Keratinocyte (primary cell): ENCODE data around the gene CAPN5. TPM values are rescaled to one million over a fixed set of nuclear protein-coding genes. Genes with fewer than 3 reads are reported as not detected.

ENCODE experiments used
- DNase-seq: peaks from one replicate; pipeline ENCODE4 v3.0.0-alpha.2; 2011; ENCODE audit warnings: low read depth, missing footprints, low spot score
- FAIRE-seq: peaks from 2 replicates; lab custom pipeline; 2011; peaks lifted over from hg19 to GRCh38; lab: Jason Lieb, UNC
- H2AFZ ChIP-seq: 2 replicates; pipeline ENCODE4 v1.6.0; 2012; ENCODE audit warnings: low read length, control low read depth, inconsistent platforms; ENCODE audit not compliant: control insufficient read depth
- H3K27ac ChIP-seq: 2 replicates; pipeline ENCODE4 v1.5.1; 2011; ENCODE audit warnings: low read length; ENCODE audit not compliant: control insufficient read depth, insufficient read depth
- H3K27me3 ChIP-seq: 3 replicates; pipeline ENCODE4 v1.6.0; 2011; ENCODE audit warnings: low read length; ENCODE audit not compliant: control insufficient read depth, insufficient read depth; ENCODE audit errors: extremely low read depth
- H3K36me3 ChIP-seq, 2 experiments: 2 replicates in 1 of 2; 3 replicates in 1 of 2; pipeline ENCODE4 v1.5.1; 2011; ENCODE audit warnings: low read length in 2 of 2, mild to moderate bottlenecking in 1 of 2; ENCODE audit not compliant: control insufficient read depth in 2 of 2, insufficient read depth in 2 of 2; ENCODE audit errors: extremely low read depth in 1 of 2
- H3K4me1 ChIP-seq: 3 replicates; pipeline ENCODE4 v1.5.1; 2011; ENCODE audit warnings: low read length; ENCODE audit not compliant: control insufficient read depth, insufficient read depth; ENCODE audit errors: extremely low read depth
- H3K4me2 ChIP-seq: 3 replicates; pipeline ENCODE4 v1.6.0; 2011; ENCODE audit warnings: low read depth, low read length; ENCODE audit not compliant: control insufficient read depth, insufficient read depth; ENCODE audit errors: extremely low read depth
- H3K4me3 ChIP-seq, 3 experiments: fragments of 200-600 bp in 1 of 3; sonication (generic) in 1 of 3; 2 replicates in 2 of 3; 3 replicates in 1 of 3; pipeline ENCODE4 v1.5.1; 2011 to 2016; ENCODE audit warnings: low read length in 3 of 3, mild to moderate bottlenecking in 3 of 3, control low read depth in 2 of 3, inconsistent platforms in 1 of 3, low read depth in 1 of 3, mixed read lengths in 1 of 3, mixed run types in 1 of 3, moderate library complexity in 1 of 3; ENCODE audit not compliant: control insufficient read depth in 2 of 3, insufficient read depth in 2 of 3; ENCODE audit errors: extremely low read depth in 1 of 3
- H3K79me2 ChIP-seq: 2 replicates; pipeline ENCODE4 v1.6.0; 2012; ENCODE audit warnings: low read length; ENCODE audit not compliant: control insufficient read depth, insufficient read depth
- H3K9ac ChIP-seq: 3 replicates; pipeline ENCODE4 v1.6.0; 2011; ENCODE audit warnings: low read length; ENCODE audit not compliant: control insufficient read depth, insufficient read depth; ENCODE audit errors: extremely low read depth
- H3K9me1 ChIP-seq: 3 replicates; pipeline ENCODE4 v1.6.0; 2011; ENCODE audit warnings: low read length; ENCODE audit not compliant: control insufficient read depth, insufficient read depth; ENCODE audit errors: extremely low read depth
- H3K9me3 ChIP-seq: 2 replicates; pipeline ENCODE4 v1.5.1; 2012; ENCODE audit warnings: low read depth, low read length; ENCODE audit not compliant: control insufficient read depth
- H4K20me1 ChIP-seq: 3 replicates; pipeline ENCODE4 v1.6.0; 2011; ENCODE audit warnings: low read length; ENCODE audit not compliant: control insufficient read depth, insufficient read depth; ENCODE audit errors: extremely low read depth
- EZH2 ChIP-seq: IDR thresholded peaks from one replicate; pipeline ENCODE4 v1.6.1; 2012; ENCODE audit warnings: inconsistent platforms, mild to moderate bottlenecking, low read length, moderate library complexity
- dilution Hi-C: fragments of 300-500 bp; cut with MboI; formaldehyde crosslinking; loops from one replicate; pipeline ENCODE4 v1.7.0; 2020; ENCODE audit warnings: low sequenced_read_pairs; ENCODE audit not compliant: extremely low pct_ligation_motif_present
- polyA plus RNA-seq, 5 experiments: library from polyadenylated mRNA; depleted of rRNA in 3 of 5; stranded (reverse) in 3 of 5; stranded (forward) in 1 of 5; unstranded in 1 of 5; fragments of >200 nt; gene quantifications; 1 replicate in 1 of 5; 2 replicates in 3 of 5; 3 replicates in 1 of 5; pipeline versions ENCODE4 v1.2.1 to v1.2.3, GENCODE V29; 2011 to 2012; ENCODE audit warnings: missing spikeins in 2 of 5, low read depth in 1 of 5, low replicate concordance in 1 of 5
- TF ChIP-seq, protein P1 (sequence below), 3 experiments: IDR thresholded peaks in 1 of 3; conservative IDR thresholded peaks in 1 of 3; optimal IDR thresholded peaks in 1 of 3; 2 replicates in 2 of 3; 3 replicates in 1 of 3; pipeline versions ENCODE3 to v1.5.1; 2011; ENCODE audit warnings: low read length in 3 of 3, mild to moderate bottlenecking in 3 of 3, moderate library complexity in 2 of 3, control low read depth in 1 of 3, inconsistent platforms in 1 of 3; ENCODE audit not compliant: insufficient read depth in 2 of 3; ENCODE audit errors: extremely low read depth in 1 of 3

CAPN5 gene
- polyA plus RNA-seq, 1 donor (not counting 4 experiments of a cell fraction or from before 2014, with no cell fraction given): 1.2 TPM

DNA sequence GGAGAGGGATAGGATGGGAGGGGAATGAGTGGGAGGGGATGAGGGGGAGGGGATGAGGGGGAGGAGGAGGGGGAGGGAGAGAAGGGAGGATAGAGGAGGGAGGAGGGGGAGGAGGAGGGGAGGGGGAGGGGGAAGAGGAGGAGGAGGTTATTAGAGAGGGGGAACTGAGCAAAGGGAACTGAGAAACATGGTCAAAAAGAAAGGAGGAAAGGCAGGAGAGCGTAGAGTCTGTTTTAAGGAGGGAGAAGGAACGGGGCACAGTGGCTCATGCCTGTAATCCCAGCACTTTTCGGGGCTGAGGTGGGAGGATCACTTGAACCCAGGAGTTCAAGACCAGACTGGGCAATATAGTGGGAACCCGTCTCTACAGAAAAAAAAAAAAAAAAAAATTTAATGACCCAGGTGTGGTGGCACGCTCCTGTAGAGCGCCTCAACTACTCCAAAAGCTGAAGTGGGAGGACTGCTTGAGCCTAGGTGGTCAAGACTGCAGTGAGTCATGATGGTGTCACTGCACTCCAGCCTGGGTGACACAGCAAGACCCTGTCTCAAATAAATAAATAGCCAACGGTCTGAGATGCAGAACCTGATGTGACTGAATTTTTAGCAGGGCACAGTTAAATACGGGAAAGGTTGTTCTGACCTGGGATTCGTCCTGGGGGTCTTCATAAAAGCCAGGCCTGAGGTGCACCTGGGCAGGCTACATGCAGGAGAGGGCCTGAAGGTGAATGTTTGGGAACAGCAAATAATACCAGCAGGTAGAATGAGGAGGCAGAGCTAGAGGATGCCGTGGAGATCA, 28.5 kb upstream of the CAPN5 start:
- Histone ChIP-seq H3K9ac (no peak overlapping the region), H3K4me3 (no peak overlapping the region), H3K9me3 (no peaks in the 10 kb centered on the region), H2AFZ (no peak overlapping the region), H3K9me1 (no peaks in the 10 kb centered on the region), H4K20me1 (no peaks in the 10 kb centered on the region), H3K4me1 (peaks cover 7% of the 10 kb centered on the region), H3K36me3 (no peaks in the 10 kb centered on the region), H3K4me2 (no peak overlapping the region), H3K27ac (no peak overlapping the region), H3K27me3 (peaks cover 32% of the 10 kb centered on the region), H3K79me2 (no peaks in the 10 kb centered on the region)
- dilution Hi-C loops: no loop called here
- FAIRE-seq (no peak), DNase-seq (no peak)
- no peak for TF ChIP-seq EZH2
- TF ChIP-seq, protein P1, sequence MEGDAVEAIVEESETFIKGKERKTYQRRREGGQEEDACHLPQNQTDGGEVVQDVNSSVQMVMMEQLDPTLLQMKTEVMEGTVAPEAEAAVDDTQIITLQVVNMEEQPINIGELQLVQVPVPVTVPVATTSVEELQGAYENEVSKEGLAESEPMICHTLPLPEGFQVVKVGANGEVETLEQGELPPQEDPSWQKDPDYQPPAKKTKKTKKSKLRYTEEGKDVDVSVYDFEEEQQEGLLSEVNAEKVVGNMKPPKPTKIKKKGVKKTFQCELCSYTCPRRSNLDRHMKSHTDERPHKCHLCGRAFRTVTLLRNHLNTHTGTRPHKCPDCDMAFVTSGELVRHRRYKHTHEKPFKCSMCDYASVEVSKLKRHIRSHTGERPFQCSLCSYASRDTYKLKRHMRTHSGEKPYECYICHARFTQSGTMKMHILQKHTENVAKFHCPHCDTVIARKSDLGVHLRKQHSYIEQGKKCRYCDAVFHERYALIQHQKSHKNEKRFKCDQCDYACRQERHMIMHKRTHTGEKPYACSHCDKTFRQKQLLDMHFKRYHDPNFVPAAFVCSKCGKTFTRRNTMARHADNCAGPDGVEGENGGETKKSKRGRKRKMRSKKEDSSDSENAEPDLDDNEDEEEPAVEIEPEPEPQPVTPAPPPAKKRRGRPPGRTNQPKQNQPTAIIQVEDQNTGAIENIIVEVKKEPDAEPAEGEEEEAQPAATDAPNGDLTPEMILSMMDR (optimal IDR thresholded peaks at IDR 0.05 in 1 of 3, IDR thresholded peaks at IDR 0.05 in 1 of 3, conservative IDR thresholded peaks at IDR 0.05 in 1 of 3; ENCODE audit: extremely low read depth in 1 of 3, insufficient read depth in 2 of 3, low read length in 3 of 3): no peak

DNA sequence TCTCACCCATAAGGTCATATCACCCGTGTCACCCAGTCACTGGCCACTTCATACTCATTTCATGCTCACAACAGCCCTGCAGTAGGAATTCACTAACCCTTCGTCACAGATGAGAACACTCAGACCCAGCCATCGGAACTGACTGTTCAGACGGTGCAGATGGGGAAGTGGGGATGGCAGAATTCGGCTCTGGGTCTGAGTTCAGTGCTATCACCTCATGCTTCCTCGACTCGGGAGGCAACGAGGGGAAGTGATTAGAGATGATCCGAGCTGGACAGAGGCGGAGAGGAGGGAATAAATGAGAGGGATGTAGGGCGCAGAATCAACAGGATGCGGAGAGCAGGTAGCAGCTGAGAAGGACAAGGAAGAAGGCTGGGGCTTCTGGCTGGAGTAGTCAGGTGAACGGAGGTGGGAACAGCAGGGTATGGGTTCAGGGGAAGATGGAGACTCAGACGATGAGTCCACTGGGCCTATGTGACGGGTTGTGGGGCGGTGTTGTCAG, 27.9 kb upstream of the CAPN5 start:
- dilution Hi-C loops: no loop called here
- Histone ChIP-seq H3K9ac (no peak overlapping the region), H3K4me3 (no peak overlapping the region), H2AFZ (no peak overlapping the region), H4K20me1 (no peaks in the 10 kb centered on the region), H3K4me1 (peaks cover 7% of the 10 kb centered on the region), H3K4me2 (no peak overlapping the region), H3K9me1 (no peaks in the 10 kb centered on the region), H3K27ac (no peak overlapping the region), H3K36me3 (no peaks in the 10 kb centered on the region), H3K79me2 (no peaks in the 10 kb centered on the region), H3K27me3 (peaks cover 32% of the 10 kb centered on the region), H3K9me3 (no peaks in the 10 kb centered on the region)
- DNase-seq (no peak), FAIRE-seq (no peak)
- TF ChIP-seq, protein P1 (optimal IDR thresholded peaks at IDR 0.05 in 1 of 3, IDR thresholded peaks at IDR 0.05 in 1 of 3, conservative IDR thresholded peaks at IDR 0.05 in 1 of 3; ENCODE audit: extremely low read depth in 1 of 3, insufficient read depth in 2 of 3, low read length in 3 of 3): no peak
- TF ChIP-seq EZH2: no peak
